HG03439 (cell line): Measurements from ENCODE around the gene ENOPH1.

ENCODE experiments used
- ATAC-seq: cut with Tn5 transposase; IDR thresholded peaks from one replicate; pipeline ENCODE4 v1.9.1; 2021; ENCODE audit warnings: mild to moderate bottlenecking, moderate library complexity; ENCODE audit not compliant: unreplicated experiment

ENOPH1 gene

GRCh38 chr4:82508011-82508410 is 77.6 kb downstream of the ENOPH1 start:
- ATAC-seq: no peak

GRCh38 chr4:82508806-82509428 is 78.5 kb downstream of the ENOPH1 start:
- ATAC-seq: no peak

- no peak for ATAC-seq
These were observed 79.8 kb downstream of the ENOPH1 start for GRCh38 chr4:82510216-82510615.
